Stimulated activated CD4-positive, alpha-beta T cell treated with anti-CD3 and anti-CD28 coated beads, Interleukin-1b, Interleukin-23, amount 100 ng/mL, for 1 hour (primary cell): ENCODE results near the gene TUBA4A.
"Not testable (repeated sequence)": the region's sequence is repeated elsewhere in the genome, so short reads cannot be mapped to it uniquely, and the experiment has no call there.

Experiments
- DNase-seq, 2 donors: peaks; one replicate each; pipeline ENCODE4 v3.0.0-alpha.2; 2020; ENCODE audit warnings: low read depth in 2 of 2

The TUBA4A gene

GRCh38 chr2:219268294-219268693 is 14.6 kb upstream of the TUBA4A start:
- no peak for DNase-seq

DNA sequence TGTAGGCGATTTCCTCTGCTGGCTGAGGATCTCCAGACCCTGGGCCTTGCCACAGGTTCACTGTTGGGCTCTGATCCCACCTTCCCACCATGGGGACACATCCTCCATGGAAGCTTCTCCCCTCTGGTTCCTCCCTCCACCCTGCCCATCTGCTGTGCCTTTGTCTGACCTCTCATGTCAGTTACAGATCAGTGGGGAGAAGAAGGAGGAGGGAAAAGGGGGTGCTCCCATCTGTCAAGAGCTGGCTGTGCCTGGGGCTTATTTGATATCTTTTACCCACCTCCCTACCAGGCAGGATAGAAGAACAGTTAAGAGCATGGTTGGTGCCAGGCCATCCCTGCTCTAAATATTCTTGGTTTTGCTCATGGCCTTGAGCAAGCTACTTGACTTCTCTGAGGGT is 13.2 kb upstream of the TUBA4A start:
- no peak for DNase-seq

- DNase-seq: no peak
Measured at GRCh38 chr2:219266232-219266631, 12.5 kb upstream of the TUBA4A start.

- DNase-seq: no peak
Measured at GRCh38 chr2:219261024-219261855, 7.5 kb upstream of the TUBA4A start.

DNA sequence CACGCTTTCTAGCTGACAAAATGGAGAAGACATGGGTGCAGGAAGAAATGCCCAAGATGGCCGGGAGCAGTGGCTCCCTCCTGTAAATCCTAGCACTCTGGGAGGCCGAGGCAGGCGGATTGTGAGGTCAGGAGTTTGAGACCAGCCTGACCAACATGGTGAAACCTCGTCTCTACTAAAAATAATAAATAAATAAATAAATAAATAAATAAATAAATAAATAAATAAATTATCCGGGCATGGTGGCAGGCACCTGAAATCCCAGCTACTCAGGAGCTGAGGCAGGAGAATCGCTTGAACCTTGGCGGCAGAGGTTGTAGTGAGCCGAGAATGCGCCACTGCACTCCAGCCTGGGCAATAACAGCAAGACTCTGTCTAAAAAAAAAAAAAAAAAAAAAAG is 5.2 kb upstream of the TUBA4A start:
- not testable (repeated sequence) for DNase-seq

GRCh38 chr2:219254590-219255201 is 978 bp upstream of the TUBA4A start:
- no peak for DNase-seq

DNA sequence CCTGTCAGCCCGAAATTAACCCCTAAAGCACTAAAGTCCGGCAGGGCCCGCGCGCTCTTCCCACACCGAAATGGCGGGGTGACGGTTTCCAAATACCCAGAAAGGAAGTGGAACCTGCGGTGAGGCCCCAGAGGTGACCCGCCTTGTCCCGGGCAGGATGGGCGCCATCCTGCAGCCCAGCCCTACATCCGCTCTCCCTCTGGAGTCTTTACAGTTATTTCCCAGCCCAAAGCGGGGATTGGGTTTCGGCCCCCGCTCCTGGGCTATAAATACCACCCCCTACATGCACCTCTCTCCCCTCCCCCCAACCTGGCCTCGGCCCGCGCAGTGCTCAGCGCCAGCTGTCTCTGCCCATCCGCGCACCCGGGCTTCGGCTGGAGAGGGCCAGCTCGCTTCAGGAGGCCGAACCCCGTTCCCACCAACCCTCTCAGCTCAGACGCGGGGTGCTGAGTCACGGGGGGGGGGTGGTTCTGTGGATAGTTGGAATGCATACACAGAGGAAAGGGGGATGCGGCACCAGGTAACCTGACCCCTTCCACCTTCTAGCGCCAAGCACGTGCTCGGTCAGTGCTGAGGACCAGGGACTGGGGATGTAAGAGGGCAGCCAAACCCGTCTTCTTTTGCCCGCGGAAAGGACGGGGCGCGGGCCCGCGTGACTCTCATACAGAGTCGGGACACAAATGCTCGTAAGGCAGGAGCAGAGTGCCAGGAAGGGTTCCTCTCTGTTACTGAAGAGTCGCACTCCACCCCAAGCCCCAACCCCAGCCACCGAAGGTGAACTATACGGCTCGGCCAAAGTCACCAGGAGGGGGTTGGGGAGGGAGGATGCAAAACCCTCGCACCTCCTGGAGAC is 592 bp downstream of the TUBA4A start, which contains the start of gene TUBA4B:
Gene TUBA4B (plus strand): TSS at position 344 of the 853 bp plus-strand sequence. CDS start 165 bp downstream, at position 509.
- DNase-seq: no peak

DNA sequence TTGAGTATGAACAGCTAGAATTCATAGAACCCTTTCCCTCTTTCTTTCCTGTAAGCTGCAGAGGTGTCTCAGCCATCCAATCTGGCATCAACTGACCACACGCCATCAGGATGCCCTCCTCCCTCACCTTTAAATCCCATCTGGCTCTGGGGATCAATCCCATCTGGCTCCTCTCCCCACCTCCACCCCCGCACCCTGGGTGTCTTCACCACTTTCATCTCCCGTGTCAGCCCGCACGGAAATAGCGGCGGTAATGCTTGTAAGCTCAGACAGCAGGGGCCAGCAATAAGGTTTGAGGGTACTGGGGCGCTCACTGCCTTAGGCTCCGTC is 1.2 kb downstream of the TUBA4A start:
- DNase-seq: no peak

- DNase-seq: no peak
Measured at GRCh38 chr2:219252084-219252483, 1.6 kb downstream of the TUBA4A start.

DNA sequence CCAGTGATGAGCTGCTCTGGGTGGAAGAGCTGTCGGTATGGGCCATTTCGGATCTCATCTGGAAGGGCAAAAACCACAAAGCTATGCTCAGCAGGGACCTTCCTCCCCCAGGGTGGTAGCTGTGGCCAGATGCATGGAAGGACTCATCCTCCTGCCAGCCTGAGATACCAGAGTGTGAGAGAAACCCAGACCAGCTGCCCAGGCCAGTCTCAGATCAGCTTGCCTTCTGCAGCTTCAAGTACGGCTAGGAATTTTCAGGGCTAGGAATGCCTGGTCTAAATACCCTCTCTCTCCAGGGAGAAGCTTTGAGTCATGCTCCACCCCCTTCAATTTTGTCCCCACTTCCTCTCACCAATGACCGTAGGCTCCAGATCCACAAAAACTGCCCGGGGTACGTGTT is 2.1 kb downstream of the TUBA4A start:
- DNase-seq: no peak

- DNase-seq: no peak
Measured at GRCh38 chr2:219250049-219250781, 3.5 kb downstream of the TUBA4A start.

GRCh38 chr2:219249203-219249980 is 4.3 kb downstream of the TUBA4A start:
- DNase-seq: no peak

GRCh38 chr2:219248845-219249202 is 4.9 kb downstream of the TUBA4A start:
- no peak for DNase-seq

DNA sequence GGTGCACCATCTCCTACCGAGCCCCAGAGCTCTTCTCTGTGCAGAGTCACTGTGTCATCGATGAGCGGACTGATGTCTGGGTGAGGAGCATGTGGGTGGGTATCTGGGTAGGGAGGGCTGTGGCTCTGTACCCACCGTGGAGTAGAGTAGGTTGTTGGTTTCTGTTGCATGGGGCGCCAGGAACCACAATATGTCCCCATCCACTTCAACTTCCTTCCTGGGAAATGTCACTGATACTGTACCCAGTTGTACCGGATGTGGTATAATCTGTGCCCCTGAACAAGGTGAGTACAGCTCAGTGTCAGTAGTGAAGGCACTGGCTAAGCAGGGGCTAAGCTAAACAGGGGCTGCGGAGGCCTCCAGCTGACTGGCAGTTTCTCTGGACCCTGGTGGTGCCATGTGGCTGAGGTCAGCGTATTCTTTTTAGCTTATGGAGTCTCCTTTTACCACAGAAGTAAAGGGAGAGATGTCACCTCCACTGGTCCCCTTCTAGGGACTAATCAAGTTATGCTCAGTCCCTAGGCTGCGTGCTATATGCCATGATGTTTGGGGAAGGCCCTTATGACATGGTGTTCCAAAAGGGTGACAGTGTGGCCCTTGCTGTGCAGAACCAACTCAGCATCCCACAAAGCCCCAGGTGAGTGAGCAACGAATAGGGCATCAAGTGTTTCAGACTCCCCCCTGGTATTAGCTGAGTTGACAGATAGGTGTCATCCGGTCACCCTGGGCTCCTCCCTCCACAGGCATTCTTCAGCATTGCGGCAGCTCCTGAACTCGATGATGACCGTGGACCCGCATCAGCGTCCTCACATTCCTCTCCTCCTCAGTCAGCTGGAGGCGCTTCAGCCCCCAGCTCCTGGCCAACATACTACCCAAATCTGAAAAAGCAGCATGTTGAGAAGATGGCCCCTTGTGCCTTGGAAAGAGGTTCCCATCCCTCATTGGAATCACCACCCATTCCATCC is 5.8 kb downstream of the TUBA4A start:
- DNase-seq: no peak

DNA sequence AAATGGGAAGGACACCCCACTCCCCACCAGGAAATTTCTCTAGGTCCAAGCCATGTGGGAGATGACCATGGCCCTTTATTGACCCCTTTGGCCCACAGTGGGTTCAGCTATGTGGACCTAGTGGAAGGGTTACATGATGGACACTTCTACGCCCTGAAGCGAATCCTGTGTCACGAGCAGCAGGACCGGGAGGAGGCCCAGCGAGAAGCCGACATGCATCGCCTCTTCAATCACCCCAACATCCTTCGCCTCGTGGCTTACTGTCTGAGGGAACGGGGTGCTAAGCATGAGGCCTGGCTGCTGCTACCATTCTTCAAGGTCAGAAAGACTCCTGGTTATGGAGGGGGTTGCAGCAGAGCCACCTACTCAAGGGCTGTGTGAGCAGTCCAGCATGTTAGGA is 7.2 kb downstream of the TUBA4A start:
- DNase-seq: no peak

GRCh38 chr2:219245899-219246230 is 7.9 kb downstream of the TUBA4A start:
- no peak for DNase-seq

DNA sequence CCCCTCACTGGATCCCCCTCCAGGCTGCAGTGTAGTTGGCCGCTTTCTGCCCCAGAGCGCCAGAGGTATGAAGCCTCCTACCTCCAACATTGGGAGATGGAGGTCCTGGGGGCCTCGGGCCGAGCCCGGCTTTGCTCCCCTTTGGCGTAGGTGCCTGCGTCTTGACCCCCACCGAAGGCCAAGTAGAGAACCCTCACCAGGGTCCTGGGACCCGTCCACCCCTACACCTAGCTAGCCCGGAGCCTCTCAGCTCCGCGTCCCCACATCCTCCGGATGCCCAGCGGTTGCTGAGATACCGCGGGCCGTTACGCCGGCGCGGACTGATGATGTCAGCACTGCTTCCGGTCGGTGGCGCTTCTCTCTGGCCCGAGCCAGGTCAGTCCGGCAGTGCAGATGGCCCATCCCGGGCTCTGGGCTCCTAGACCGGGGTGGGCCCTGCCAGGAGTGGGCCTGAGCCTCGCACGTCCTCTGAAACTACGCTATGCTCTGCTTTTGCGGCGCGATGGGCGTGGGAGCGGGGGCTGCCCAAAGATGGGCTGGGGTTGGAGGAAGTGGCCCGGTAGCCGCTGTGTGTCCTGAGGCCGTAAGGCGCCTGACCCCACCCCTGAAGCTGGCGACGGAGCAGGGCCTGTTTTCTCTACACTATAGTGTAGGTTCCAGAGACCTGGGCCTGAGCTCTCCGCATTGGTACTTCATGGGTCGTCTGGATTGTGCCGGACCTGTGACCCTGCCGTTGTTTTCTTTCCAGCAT is 8.4 kb downstream of the TUBA4A start, which contains the start of the genes GLB1L and STK16:
Gene GLB1L (minus strand): TSS at position 297 of the 751 bp plus-strand sequence. CDS start 1,871 bp downstream, outside the sequence.
Gene STK16 (plus strand): TSS at position 332 of the 751 bp plus-strand sequence. CDS start 521 bp downstream, outside the sequence.
- peak; percentile 69 to 76 for DNase-seq

GRCh38 chr2:219244789-219245147 is 8.9 kb downstream of the TUBA4A start:
- no peak for DNase-seq

DNA sequence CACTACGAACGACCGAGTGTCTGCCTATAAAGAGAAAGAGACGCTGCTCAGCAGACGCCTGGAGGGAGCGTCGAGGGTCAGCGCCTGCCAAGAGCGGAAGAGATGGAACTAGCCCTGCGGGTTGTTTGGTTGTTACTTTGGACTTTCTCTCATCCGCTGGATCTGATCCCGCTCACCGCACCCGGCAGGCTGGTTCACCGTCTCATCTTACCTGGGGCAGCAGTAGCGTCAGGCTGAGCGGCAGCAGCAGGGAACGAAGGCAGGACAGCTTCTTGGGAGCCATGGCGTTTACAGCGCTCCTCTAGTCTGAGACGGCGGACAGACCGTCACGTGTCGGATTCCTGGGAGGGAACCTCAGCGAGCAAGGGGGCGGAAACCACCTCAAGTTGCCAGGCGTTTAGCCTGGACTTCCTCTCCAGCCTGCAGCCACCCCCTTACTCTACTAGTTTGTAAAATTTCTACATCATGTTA is 10.4 kb downstream of the TUBA4A start:
- DNase-seq: no peak
